A549 (cell line): ENCODE measurements around the gene SLC39A11. TPM values are rescaled to one million over a fixed set of nuclear protein-coding genes. Genes with fewer than 3 reads are reported as not detected.

Experiments used
- ATAC-seq, 2 experiments: fragments of 200-7000 bp in 1 of 2; fragments of >200 bp in 1 of 2; cut with Nextera tagmentation in 1 of 2; cut with Tn5 transposase in 1 of 2; 3 replicates each; pipeline versions ENCODE4 v1.8.0 to v1.9.1; 2018 to 2020; ENCODE audit warnings: mild to moderate bottlenecking in 1 of 2, moderate library complexity in 1 of 2
- CTCF ChIA-PET: fragments of 300-600 bp; sonication (Branson Sonifier 250); formaldehyde crosslinking; extraction: SDS; loops from one replicate; lab custom pipeline; 2021; ENCODE audit warnings: antibody characterized with exemption, inconsistent platforms; lab: Yijun Ruan, JAX
- POLR2A ChIA-PET: fragments of 350-600 bp; formaldehyde crosslinking; extraction: SDS; loops from one replicate; lab custom pipeline; 2021; ENCODE audit warnings: antibody characterized with exemption, inconsistent platforms; lab: Yijun Ruan, JAX
- DNase-seq, 2 experiments: peaks; one replicate each; pipeline versions ENCODE4 v3.0.0 to v3.0.0-alpha.2; 2011 to 2016; ENCODE audit warnings: low read depth in 1 of 2, low spot score in 1 of 2
- FAIRE-seq: peaks from 2 replicates; lab custom pipeline; 2011; peaks lifted over from hg19 to GRCh38; lab: Jason Lieb, UNC
- H3K27ac ChIP-seq, 2 experiments: fragments of >200 bp; sonication (Bioruptor Twin); formaldehyde crosslinking; 3 replicates each; pipeline ENCODE4 v1.5.1; 2016 to 2017
- H3K4me1 ChIP-seq: fragments of >200 bp; sonication (Bioruptor Twin); formaldehyde crosslinking; 3 replicates; pipeline ENCODE4 v1.6.1; 2016
- H3K4me2 ChIP-seq: fragments of >200 bp; sonication (Bioruptor Twin); formaldehyde crosslinking; 3 replicates; pipeline ENCODE4 v1.6.1; 2016
- H3K4me3 ChIP-seq: fragments of >200 bp; sonication (Bioruptor Twin); formaldehyde crosslinking; 3 replicates; pipeline ENCODE4 v1.5.1; 2016
- H3K9me3 ChIP-seq: fragments of >200 bp; sonication (Bioruptor Twin); formaldehyde crosslinking; 3 replicates; pipeline ENCODE4 v1.6.1; 2016
- CHD4 ChIP-seq: fragments of 200-600 bp; sonication (generic); IDR thresholded peaks from 2 replicates; pipeline ENCODE4 v1.6.1; 2016; ENCODE audit warnings: antibody characterized with exemption, mild to moderate bottlenecking, borderline replicate concordance
- EHF ChIP-seq: fragments of 250-450 bp; sonication (Bioruptor Pico); IDR thresholded peaks from 2 replicates; pipeline ENCODE4 v1.5.0; 2020; ENCODE audit warnings: mild to moderate bottlenecking
- EHMT2 ChIP-seq: fragments of 200-600 bp; sonication (generic); IDR thresholded peaks from 2 replicates; pipeline ENCODE4 v1.6.1; 2016; ENCODE audit warnings: antibody characterized with exemption, low read depth, mild to moderate bottlenecking, moderate library complexity
- EP300 ChIP-seq, 2 experiments: fragments of >200 bp; sonication (Bioruptor Twin); formaldehyde crosslinking; IDR thresholded peaks; 2 replicates in 1 of 2; 3 replicates in 1 of 2; pipeline ENCODE4 v1.6.1; 2016 to 2017
- ESRRA ChIP-seq: fragments of 150-350 bp; IDR thresholded peaks from 2 replicates; pipeline ENCODE4 v1.6.1; 2014; ENCODE audit warnings: mild to moderate bottlenecking, low read length, borderline replicate concordance
- FOSB ChIP-seq: fragments of 250-450 bp; sonication (Bioruptor Pico); IDR thresholded peaks from 2 replicates; pipeline ENCODE4 v1.5.0; 2020; ENCODE audit warnings: mild to moderate bottlenecking, moderate library complexity
- FOXS1 ChIP-seq: fragments of 250-450 bp; sonication (Bioruptor Pico); IDR thresholded peaks from 2 replicates; pipeline ENCODE4 v1.5.0; 2020; ENCODE audit warnings: mild to moderate bottlenecking, moderate library complexity
- GATA3 ChIP-seq: IDR thresholded peaks from 2 replicates; pipeline ENCODE4 v1.6.1; 2012; ENCODE audit warnings: borderline replicate concordance
- HDAC2 ChIP-seq: fragments of 200-600 bp; sonication (generic); IDR thresholded peaks from 2 replicates; pipeline ENCODE4 v1.6.1; 2016
- HOXA7 ChIP-seq: fragments of 250-450 bp; sonication (Bioruptor Pico); IDR thresholded peaks from 2 replicates; pipeline ENCODE4 v1.5.0; 2020; ENCODE audit warnings: mild to moderate bottlenecking, moderate library complexity
- HOXB13 ChIP-seq: fragments of 250-450 bp; sonication (Bioruptor Pico); IDR thresholded peaks from 2 replicates; pipeline ENCODE4 v1.5.0; 2020; ENCODE audit warnings: low read depth, mild to moderate bottlenecking, moderate library complexity
- JUN ChIP-seq, 2 experiments: fragments of >200 bp; sonication (Bioruptor Twin); formaldehyde crosslinking; IDR thresholded peaks; 2 replicates in 1 of 2; 3 replicates in 1 of 2; pipeline ENCODE4 v1.6.1; 2016 to 2017
- JUNB ChIP-seq: fragments of >200 bp; sonication (Bioruptor Twin); formaldehyde crosslinking; IDR thresholded peaks from 2 replicates; pipeline ENCODE4 v1.6.1; 2016
- KDM1A ChIP-seq: fragments of 200-600 bp; sonication (generic); IDR thresholded peaks from 2 replicates; pipeline ENCODE4 v1.6.1; 2016; ENCODE audit warnings: low read depth, mild to moderate bottlenecking
- MAFK ChIP-seq: fragments of 450-650 bp; IDR thresholded peaks from 2 replicates; pipeline ENCODE4 v1.6.1; 2014; ENCODE audit not compliant: partially characterized antibody
- MYC ChIP-seq: IDR thresholded peaks from 2 replicates; pipeline ENCODE4 v1.6.1; 2012; ENCODE audit warnings: mild to moderate bottlenecking, inconsistent platforms, low read length, improper control_type of control experiment, borderline replicate concordance
- PBX3 ChIP-seq: IDR thresholded peaks from 2 replicates; pipeline ENCODE4 v1.6.1; 2012
- POLR2A ChIP-seq: IDR thresholded peaks from 2 replicates; pipeline ENCODE4 v1.6.1; 2012; ENCODE audit warnings: mild to moderate bottlenecking, low read length
- POLR2AphosphoS2 ChIP-seq: conservative IDR thresholded peaks from 2 replicates; pipeline ENCODE4 v1.6.1; 2012; ENCODE audit warnings: low read length, improper control_type of control experiment, inconsistent platforms
- RARB ChIP-seq: fragments of 250-450 bp; sonication (Bioruptor Pico); IDR thresholded peaks from 2 replicates; pipeline ENCODE4 v1.8.0; 2021; ENCODE audit warnings: mild to moderate bottlenecking, moderate library complexity
- RCOR1 ChIP-seq: fragments of 150-350 bp; IDR thresholded peaks from 2 replicates; pipeline ENCODE4 v1.6.1; 2014; ENCODE audit warnings: antibody characterized with exemption, low read length, low read depth
- REST ChIP-seq: fragments of 200-600 bp; sonication (generic); IDR thresholded peaks from 2 replicates; pipeline ENCODE4 v1.6.1; 2016; ENCODE audit warnings: antibody characterized with exemption, mild to moderate bottlenecking, moderate library complexity
- SREBF2 ChIP-seq: fragments of 450-650 bp; IDR thresholded peaks from 2 replicates; pipeline ENCODE4 v1.6.1; 2014; ENCODE audit warnings: mild to moderate bottlenecking, moderate library complexity
- TFCP2L1 ChIP-seq: fragments of 250-450 bp; sonication (Bioruptor Pico); IDR thresholded peaks from 2 replicates; pipeline ENCODE4 v1.5.0; 2021; ENCODE audit warnings: mild to moderate bottlenecking
- ZC3H11A ChIP-seq: fragments of 450-650 bp; IDR thresholded peaks from 2 replicates; pipeline ENCODE4 v1.6.1; 2014; ENCODE audit warnings: antibody characterized with exemption, mild to moderate bottlenecking
- WGBS: methylation state at CpG from one replicate; pipeline ENCODE4 v1.1.6; 2017; ENCODE audit errors: missing lambda C conversion rate; 5-methylcytosine and 5-hydroxymethylcytosine counted together
- polyA plus RNA-seq, 4 experiments: library from polyadenylated mRNA; depleted of rRNA in 3 of 4; stranded (reverse); fragments of >200 nt; fragmentation: RNase III in 1 of 4; extraction: RNeasy Plus Mini Kit Qiagen cat#74134 plus additional on column Dnase treatment in 1 of 4; gene quantifications; 2 replicates in 3 of 4; 3 replicates in 1 of 4; pipeline ENCODE4 v1.2.3, GENCODE V29; 2011 to 2017
- TF ChIP-seq, protein P1 (sequence below): fragments of >200 bp; sonication (Bioruptor Twin); formaldehyde crosslinking; IDR thresholded peaks from 3 replicates; pipeline ENCODE4 v1.5.1; 2016
- TF ChIP-seq, protein P2 (sequence below): IDR thresholded peaks from 2 replicates; pipeline ENCODE4 v1.6.1; 2012

The SLC39A11 gene
- polyA plus RNA-seq, 2 of the 4 experiments (the other 2 are of a cell fraction) = 18.4 to 25.2 TPM

DNA sequence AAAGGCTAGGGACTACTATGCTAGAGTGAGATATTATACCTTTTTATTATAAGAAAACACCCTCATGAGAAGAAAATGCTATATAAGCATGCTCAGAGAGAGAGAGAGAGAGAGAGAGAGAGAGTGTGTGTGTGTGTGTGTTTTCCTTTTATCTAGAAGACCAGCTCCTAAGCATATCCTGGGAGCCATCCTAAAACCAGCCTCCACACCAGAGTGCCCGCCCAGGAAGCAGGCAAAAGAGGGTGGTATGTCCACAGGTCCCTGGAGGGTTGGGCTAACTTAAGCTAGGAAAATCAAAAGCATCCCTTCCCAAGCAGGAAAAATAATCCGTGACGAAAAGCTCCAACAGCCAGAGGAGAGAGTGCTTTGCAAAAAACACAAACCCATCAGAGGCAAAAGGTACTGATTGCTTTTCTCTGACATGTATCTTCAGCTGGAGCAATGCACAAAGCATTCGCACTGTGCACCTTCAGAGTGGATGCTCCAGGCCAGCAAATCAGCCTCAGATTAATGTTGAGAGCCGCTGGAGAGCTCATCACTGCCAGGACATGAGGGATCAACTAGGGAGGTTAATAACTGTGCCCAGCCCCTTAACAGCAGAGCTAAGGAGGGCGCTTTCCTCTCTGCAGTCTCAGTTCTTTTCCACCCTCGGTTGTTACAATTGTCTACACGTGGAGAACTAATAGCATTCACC is 125.1 kb downstream of the SLC39A11 start:
- TF ChIP-seq CHD4 (no peak), POLR2AphosphoS2 (no peak), SREBF2 (no peak), HDAC2 (no peak), ZC3H11A (no peak), FOXS1 (CRISPR knock-in tag) (no peak), EP300 (IDR thresholded peaks at IDR 0.05) (no peak), RCOR1 (no peak), RARB (no peak), PBX3 (no peak), HOXB13 (CRISPR knock-in tag) (no peak), HOXA7 (CRISPR knock-in tag) (no peak), POLR2A (no peak), MAFK (no peak), TFCP2L1 (no peak), KDM1A (no peak), EHF (CRISPR knock-in tag) (no peak), MYC (no peak)
- TF ChIP-seq, protein P1, sequence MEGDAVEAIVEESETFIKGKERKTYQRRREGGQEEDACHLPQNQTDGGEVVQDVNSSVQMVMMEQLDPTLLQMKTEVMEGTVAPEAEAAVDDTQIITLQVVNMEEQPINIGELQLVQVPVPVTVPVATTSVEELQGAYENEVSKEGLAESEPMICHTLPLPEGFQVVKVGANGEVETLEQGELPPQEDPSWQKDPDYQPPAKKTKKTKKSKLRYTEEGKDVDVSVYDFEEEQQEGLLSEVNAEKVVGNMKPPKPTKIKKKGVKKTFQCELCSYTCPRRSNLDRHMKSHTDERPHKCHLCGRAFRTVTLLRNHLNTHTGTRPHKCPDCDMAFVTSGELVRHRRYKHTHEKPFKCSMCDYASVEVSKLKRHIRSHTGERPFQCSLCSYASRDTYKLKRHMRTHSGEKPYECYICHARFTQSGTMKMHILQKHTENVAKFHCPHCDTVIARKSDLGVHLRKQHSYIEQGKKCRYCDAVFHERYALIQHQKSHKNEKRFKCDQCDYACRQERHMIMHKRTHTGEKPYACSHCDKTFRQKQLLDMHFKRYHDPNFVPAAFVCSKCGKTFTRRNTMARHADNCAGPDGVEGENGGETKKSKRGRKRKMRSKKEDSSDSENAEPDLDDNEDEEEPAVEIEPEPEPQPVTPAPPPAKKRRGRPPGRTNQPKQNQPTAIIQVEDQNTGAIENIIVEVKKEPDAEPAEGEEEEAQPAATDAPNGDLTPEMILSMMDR = no peak
- H3K27ac ChIP-seq = no peak overlapping the region
- no peaks in the 10 kb centered on the region for H3K9me3 ChIP-seq
- no peaks in the 10 kb centered on the region for H3K4me1 ChIP-seq
- DNase-seq (no peak), ATAC-seq (peak in 1 of 2 experiments; percentile 25; a peak in 2 of 6 replicates), FAIRE-seq (no peak)
- POLR2A ChIA-PET = no interaction called here
- WGBS = 79% methylated on average over 8 of the region's 8 CpGs
- H3K4me3 ChIP-seq = no peak overlapping the region
- no peak overlapping the region for H3K4me2 ChIP-seq
- CTCF ChIA-PET = interaction anchor here (0.7 to 3.7 kb wide), 4 partner anchors 10 to 222 kb away, joined by 3 to 19 read pairs (median 5); no protein-coding TSS in a partner anchor

DNA sequence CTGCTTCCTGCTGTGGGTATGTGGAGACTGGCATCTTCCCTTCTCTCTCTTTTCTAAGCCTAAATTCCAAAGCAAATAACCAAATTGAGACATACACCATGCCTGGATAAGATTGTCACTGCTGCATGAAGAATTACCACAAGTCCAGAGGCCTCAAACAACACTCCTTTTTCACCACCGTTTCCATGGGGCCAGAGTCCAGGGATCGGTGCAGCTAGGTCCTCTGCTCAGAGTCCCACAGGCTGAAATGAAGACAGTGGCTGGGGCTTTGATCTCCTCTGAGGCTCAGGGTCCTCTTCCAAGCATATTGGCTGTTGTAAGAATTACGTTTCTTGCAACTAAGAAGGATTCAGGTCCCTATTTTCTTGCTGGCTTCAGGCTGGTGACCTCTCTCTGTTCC is 130.4 kb downstream of the SLC39A11 start:
- no peaks in the 10 kb centered on the region for H3K9me3 ChIP-seq
- no peak for FAIRE-seq
- POLR2A ChIA-PET = no interaction called here
- DNase-seq = no peak
- CTCF ChIA-PET = no interaction called here
- no peak overlapping the region for H3K27ac ChIP-seq
- no peak overlapping the region for H3K4me3 ChIP-seq
- TF ChIP-seq ZC3H11A = no peak
- TF ChIP-seq GATA3 = no peak
- TF ChIP-seq ESRRA = no peak
- TF ChIP-seq JUN (IDR thresholded peaks at IDR 0.05) = no peak
- TF ChIP-seq FOSB = no peak
- TF ChIP-seq HOXB13 (CRISPR knock-in tag) = no peak
- TF ChIP-seq MYC = no peak
- no peak for TF ChIP-seq EHMT2
- no peak for TF ChIP-seq REST
- TF ChIP-seq RARB = no peak
- TF ChIP-seq, protein P2, sequence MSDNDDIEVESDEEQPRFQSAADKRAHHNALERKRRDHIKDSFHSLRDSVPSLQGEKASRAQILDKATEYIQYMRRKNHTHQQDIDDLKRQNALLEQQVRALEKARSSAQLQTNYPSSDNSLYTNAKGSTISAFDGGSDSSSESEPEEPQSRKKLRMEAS = no peak
- TF ChIP-seq POLR2AphosphoS2 = no peak
- TF ChIP-seq HDAC2 = no peak
- TF ChIP-seq JUNB = no peak
- no peak for TF ChIP-seq FOXS1 (CRISPR knock-in tag)
- no peaks in the 10 kb centered on the region for H3K4me1 ChIP-seq
- WGBS = 85% methylated on average over 3 of the region's 3 CpGs
- 0 out of 6 replicates have a peak, but pooled peaks of 1 of the 2 experiments have one; percentile 22 for ATAC-seq
- no peak overlapping the region for H3K4me2 ChIP-seq
